Chondrocyte (in vitro differentiated cells): ENCODE results near the gene IRX4. TPM values are rescaled to one million over a fixed set of nuclear protein-coding genes. Genes with fewer than 3 reads are reported as not detected.
A peak's percentile ranks its signal among the peaks of the same experiment; 100 is the strongest.

Experiments used
- DNase-seq: peaks from one replicate; pipeline ENCODE4 v3.0.0; 2021; ENCODE audit warnings: mixed read lengths, low spot score
- H3K27ac Mint-ChIP-seq: one replicate; pipeline ENCODE4 v1.8.0; 2021; ENCODE audit warnings: mild to moderate bottlenecking, moderate library complexity, mixed read lengths; ENCODE audit not compliant: unreplicated experiment
- H3K27me3 Mint-ChIP-seq: 2 replicates; pipeline ENCODE4 v1.8.0; 2021; ENCODE audit warnings: low read depth, mixed read lengths
- H3K36me3 Mint-ChIP-seq: 2 replicates; pipeline ENCODE4 v1.8.0; 2021; ENCODE audit warnings: low read depth, mixed read lengths
- H3K4me1 Mint-ChIP-seq: 2 replicates; pipeline ENCODE4 v1.8.0; 2021; ENCODE audit warnings: low read depth, mild to moderate bottlenecking, mixed read lengths
- H3K4me3 Mint-ChIP-seq: one replicate; pipeline ENCODE4 v1.8.0; 2021; ENCODE audit warnings: mild to moderate bottlenecking, moderate library complexity, mixed read lengths; ENCODE audit not compliant: unreplicated experiment
- H3K9me3 Mint-ChIP-seq: 2 replicates; pipeline ENCODE4 v1.8.0; 2021; ENCODE audit warnings: low read depth, mixed read lengths
- CTCF ChIP-seq: fragments of 200-600 bp; sonication (generic); IDR thresholded peaks from 2 replicates; pipeline ENCODE4 v1.5.0; 2021; ENCODE audit warnings: antibody characterized with exemption, mild to moderate bottlenecking, moderate library complexity
- total RNA-seq: library from RNA; stranded (reverse); gene quantifications from 3 replicates; pipeline ENCODE4 v1.2.1, GENCODE V29; 2021

Gene IRX4
- total RNA-seq, 1 donor from 2014 or later: not detected

GRCh38 chr5:1892211-1892610, 9.5 kb upstream of the IRX4 start:
- H3K4me1 Mint-ChIP-seq: peaks cover 2% of the 10 kb centered on the region
- H3K4me3 Mint-ChIP-seq: no peak overlapping the region
- H3K36me3 Mint-ChIP-seq: no peaks in the 10 kb centered on the region
- H3K9me3 Mint-ChIP-seq: no peaks in the 10 kb centered on the region
- TF ChIP-seq CTCF: no peak
- H3K27me3 Mint-ChIP-seq: peaks cover 66% of the 10 kb centered on the region
- peak; percentile 71 for DNase-seq
- no peak overlapping the region for H3K27ac Mint-ChIP-seq

- Mint-ChIP-seq H3K9me3 (no peaks in the 10 kb centered on the region), H3K27me3 (peaks cover 61% of the 10 kb centered on the region), H3K27ac (no peak overlapping the region), H3K4me3 (no peak overlapping the region), H3K36me3 (no peaks in the 10 kb centered on the region), H3K4me1 (peaks cover 2% of the 10 kb centered on the region)
- DNase-seq: peak; percentile 46
- TF ChIP-seq CTCF: no peak
These were observed 8.7 kb upstream of the IRX4 start for GRCh38 chr5:1891391-1891790.

DNA sequence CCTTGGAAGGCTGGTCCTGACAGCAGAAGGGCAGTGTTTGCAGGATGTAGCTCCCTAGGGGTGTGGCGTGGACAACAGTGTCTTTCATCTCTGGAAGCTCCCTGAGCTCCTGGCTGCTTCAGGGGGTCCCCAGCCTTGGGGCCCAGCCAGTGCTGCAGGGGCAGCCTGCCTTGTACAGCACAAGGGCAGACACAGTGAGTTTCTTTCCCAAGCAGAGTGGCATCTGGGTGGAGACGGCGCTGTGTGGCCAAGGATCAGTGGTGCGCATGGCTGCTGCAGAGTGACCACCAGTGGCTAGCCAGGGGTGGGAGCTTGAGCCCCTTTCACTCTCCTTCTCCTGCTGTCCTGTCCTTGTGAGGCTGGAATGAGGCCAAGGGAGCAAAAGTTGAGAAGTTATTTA, 7.6 kb upstream of the IRX4 start:
- no peak overlapping the region for H3K27ac Mint-ChIP-seq
- H3K27me3 Mint-ChIP-seq: peaks cover 63% of the 10 kb centered on the region
- DNase-seq: peak; percentile 75

GRCh38 chr5:1889321-1890065, 6.8 kb upstream of the IRX4 start:
- Mint-ChIP-seq H3K36me3 (no peaks in the 10 kb centered on the region), H3K4me1 (peaks cover 2% of the 10 kb centered on the region), H3K4me3 (no peak overlapping the region), H3K9me3 (no peaks in the 10 kb centered on the region), H3K27me3 (peaks cover 64% of the 10 kb centered on the region), H3K27ac (no peak overlapping the region)
- TF ChIP-seq CTCF: no peak
- DNase-seq: peak; percentile 79

More for the DNA sequence above, 7.6 kb upstream of the IRX4 start:
- H3K9me3 Mint-ChIP-seq: no peaks in the 10 kb centered on the region
- H3K4me3 Mint-ChIP-seq: no peak overlapping the region
- H3K36me3 Mint-ChIP-seq: no peaks in the 10 kb centered on the region
- H3K4me1 Mint-ChIP-seq: peaks cover 2% of the 10 kb centered on the region
- no peak for TF ChIP-seq CTCF

- Mint-ChIP-seq H3K27me3 (peaks cover 62% of the 10 kb centered on the region), H3K4me1 (peaks cover 6% of the 10 kb centered on the region), H3K4me3 (no peak overlapping the region), H3K27ac (no peak overlapping the region), H3K9me3 (no peaks in the 10 kb centered on the region), H3K36me3 (no peaks in the 10 kb centered on the region)
- DNase-seq: peak; percentile 90
- TF ChIP-seq CTCF: no peak
These were observed 6.0 kb upstream of the IRX4 start for GRCh38 chr5:1888541-1889251.
